Stimulated activated memory B cell treated with anti-CD40 and anti-IgM and Interleukin-4, amounts not matched to agents 10 μg/mL and 1 μg/mL and 100 μg/mL, for 72 hours (primary cell): ENCODE results near the gene TMEM176B.

ENCODE experiments used
- ATAC-seq: fragments of 150-1000 bp; cut with Tn5 transposase; 2 replicates; pipeline ENCODE4 v1.10.0; 2021
- H3K27ac Mint-ChIP-seq: one replicate; pipeline ENCODE4 v1.8.0; 2022; ENCODE audit warnings: mild to moderate bottlenecking, mixed read lengths
- H3K27me3 Mint-ChIP-seq: one replicate; pipeline ENCODE4 v1.8.0; 2022; ENCODE audit warnings: mixed read lengths
- H3K36me3 Mint-ChIP-seq: one replicate; pipeline ENCODE4 v1.8.0; 2022; ENCODE audit warnings: mixed read lengths
- H3K4me1 Mint-ChIP-seq: one replicate; pipeline ENCODE4 v1.8.0; 2022; ENCODE audit warnings: mixed read lengths
- H3K4me3 Mint-ChIP-seq: one replicate; pipeline ENCODE4 v1.8.0; 2022; ENCODE audit warnings: mild to moderate bottlenecking, moderate library complexity, mixed read lengths
- H3K9me3 Mint-ChIP-seq: one replicate; pipeline ENCODE4 v1.8.0; 2022; ENCODE audit warnings: mixed read lengths

Gene TMEM176B

GRCh38 chr7:150799741-150800580, at the start of gene TMEM176B:
TMEM176B (minus strand) TSS chr7:150800364; CDS start chr7:150796569, 3,795 bp downstream.
- Mint-ChIP-seq H3K27ac (no peak within 1 kb of the TSS), H3K4me1 (peaks cover 12% of the 10 kb centered on the region), H3K36me3 (no peaks in the 10 kb centered on the region), H3K4me3 (peak within 1 kb of the TSS; percentile 30), H3K9me3 (peaks cover 7% of the 10 kb centered on the region), H3K27me3 (peaks cover 54% of the 10 kb centered on the region)
- peak; percentile 32 for ATAC-seq

GRCh38 chr7:150849204-150849775, 49.1 kb upstream of the TMEM176B start:
- no peak for ATAC-seq
- Mint-ChIP-seq H3K36me3 (no peaks in the 10 kb centered on the region), H3K4me1 (no peaks in the 10 kb centered on the region), H3K4me3 (no peak overlapping the region), H3K27me3 (peaks cover 42% of the 10 kb centered on the region), H3K9me3 (no peaks in the 10 kb centered on the region), H3K27ac (no peak overlapping the region)

- no peak overlapping the region for H3K4me3 Mint-ChIP-seq
- no peaks in the 10 kb centered on the region for H3K4me1 Mint-ChIP-seq
- H3K36me3 Mint-ChIP-seq = no peaks in the 10 kb centered on the region
- peaks cover 37% of the 10 kb centered on the region for H3K27me3 Mint-ChIP-seq
- no peaks in the 10 kb centered on the region for H3K9me3 Mint-ChIP-seq
- no peak for ATAC-seq
- no peak overlapping the region for H3K27ac Mint-ChIP-seq
Measured at GRCh38 chr7:150848561-150849115, 48.5 kb upstream of the TMEM176B start.

- no peak overlapping the region for H3K27ac Mint-ChIP-seq
- H3K9me3 Mint-ChIP-seq = no peaks in the 10 kb centered on the region
- no peaks in the 10 kb centered on the region for H3K36me3 Mint-ChIP-seq
- peaks cover 37% of the 10 kb centered on the region for H3K27me3 Mint-ChIP-seq
- no peaks in the 10 kb centered on the region for H3K4me1 Mint-ChIP-seq
- no peak for ATAC-seq
- no peak overlapping the region for H3K4me3 Mint-ChIP-seq
Measured at GRCh38 chr7:150848111-150848510, 47.9 kb upstream of the TMEM176B start.

DNA sequence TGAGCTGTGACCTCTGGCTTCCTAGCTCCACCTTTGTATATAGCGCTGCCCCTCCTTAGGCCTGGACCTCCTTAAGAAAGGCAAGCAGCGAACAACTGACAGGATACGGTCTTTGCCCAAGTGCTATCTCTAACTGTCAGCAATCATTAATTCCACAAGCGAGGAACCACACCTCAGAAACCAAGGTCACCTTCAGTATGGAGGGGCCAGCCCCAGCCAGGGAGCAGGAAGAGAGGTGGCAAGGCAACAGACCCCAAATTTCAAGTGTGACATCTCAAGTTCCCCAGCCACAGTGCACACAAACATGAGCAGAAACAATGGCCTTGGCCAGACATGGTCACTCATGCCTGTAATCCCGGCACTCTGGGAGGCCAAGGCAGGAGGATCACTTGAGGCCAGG, 47.4 kb upstream of the TMEM176B start:
- no peaks in the 10 kb centered on the region for H3K36me3 Mint-ChIP-seq
- H3K9me3 Mint-ChIP-seq = no peaks in the 10 kb centered on the region
- no peaks in the 10 kb centered on the region for H3K4me1 Mint-ChIP-seq
- ATAC-seq = no peak
- no peak overlapping the region for H3K4me3 Mint-ChIP-seq
- peaks cover 33% of the 10 kb centered on the region for H3K27me3 Mint-ChIP-seq
- H3K27ac Mint-ChIP-seq = no peak overlapping the region

DNA sequence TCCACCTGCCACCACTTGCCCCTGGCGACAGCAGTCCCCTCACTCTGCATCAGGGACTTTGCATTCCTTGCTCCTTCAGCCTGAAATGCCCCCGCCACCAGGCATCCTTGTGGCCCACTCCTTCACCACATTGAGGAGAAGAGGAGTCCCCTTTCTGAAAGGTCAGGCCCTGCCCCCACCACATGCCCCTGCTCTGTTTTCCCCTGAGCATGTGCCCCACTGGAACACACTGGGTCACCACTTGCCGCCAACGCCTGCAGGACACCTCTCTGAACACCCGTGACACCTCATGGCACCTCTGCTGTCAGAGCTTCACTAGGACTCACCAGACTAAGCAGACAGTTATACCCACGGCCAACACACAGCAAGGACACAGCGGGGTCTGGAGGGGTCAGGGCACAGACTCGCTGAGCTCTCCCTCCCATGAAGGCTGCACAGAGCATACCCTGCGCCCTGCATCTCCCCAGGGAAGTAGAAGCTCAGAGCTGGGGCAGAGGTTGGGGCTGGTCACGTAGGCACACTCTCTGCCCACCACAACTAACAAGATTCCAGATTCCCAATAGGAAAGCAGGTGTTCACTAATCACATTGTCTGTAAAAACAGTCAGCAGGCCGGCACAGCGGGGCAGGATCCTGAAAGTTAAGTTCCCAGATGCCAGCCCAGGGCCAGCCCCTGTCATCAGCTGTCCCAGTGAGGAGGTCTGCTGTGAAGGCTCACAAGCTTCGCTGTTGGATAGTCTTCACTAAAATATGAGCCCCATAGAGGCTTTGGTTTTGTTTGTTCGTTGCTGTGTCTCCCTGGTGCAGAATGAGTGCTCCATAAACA, 46.3 kb upstream of the TMEM176B start:
- no peaks in the 10 kb centered on the region for H3K4me1 Mint-ChIP-seq
- no peak overlapping the region for H3K4me3 Mint-ChIP-seq
- H3K9me3 Mint-ChIP-seq = no peaks in the 10 kb centered on the region
- no peak overlapping the region for H3K27ac Mint-ChIP-seq
- H3K36me3 Mint-ChIP-seq = no peaks in the 10 kb centered on the region
- no peak for ATAC-seq
- H3K27me3 Mint-ChIP-seq = peaks cover 23% of the 10 kb centered on the region

DNA sequence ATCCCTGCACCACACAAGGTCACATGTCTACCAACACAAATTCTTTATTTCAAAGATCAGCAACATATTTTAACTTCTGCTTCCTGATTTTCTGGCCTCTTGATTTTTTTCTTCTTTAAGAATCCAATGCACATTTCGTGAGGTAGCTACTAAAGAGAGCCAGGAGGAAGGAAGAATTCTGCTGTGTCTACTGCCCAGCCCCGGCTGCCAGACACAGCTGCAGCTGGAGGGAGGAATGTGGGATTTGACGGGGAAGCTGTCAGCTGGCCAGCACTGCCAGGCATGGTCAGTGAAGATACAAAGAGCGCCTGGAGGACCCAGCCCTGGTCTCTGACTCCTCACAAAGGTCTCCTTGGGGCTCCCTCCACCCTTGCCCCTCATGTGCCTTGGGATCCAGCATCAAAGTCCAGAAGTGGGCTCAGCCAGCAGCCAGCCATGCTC, 45.3 kb upstream of the TMEM176B start:
- H3K27me3 Mint-ChIP-seq = peaks cover 15% of the 10 kb centered on the region
- no peaks in the 10 kb centered on the region for H3K4me1 Mint-ChIP-seq
- H3K36me3 Mint-ChIP-seq = no peaks in the 10 kb centered on the region
- no peak for ATAC-seq
- H3K27ac Mint-ChIP-seq = no peak overlapping the region
- no peaks in the 10 kb centered on the region for H3K9me3 Mint-ChIP-seq
- H3K4me3 Mint-ChIP-seq = no peak overlapping the region

DNA sequence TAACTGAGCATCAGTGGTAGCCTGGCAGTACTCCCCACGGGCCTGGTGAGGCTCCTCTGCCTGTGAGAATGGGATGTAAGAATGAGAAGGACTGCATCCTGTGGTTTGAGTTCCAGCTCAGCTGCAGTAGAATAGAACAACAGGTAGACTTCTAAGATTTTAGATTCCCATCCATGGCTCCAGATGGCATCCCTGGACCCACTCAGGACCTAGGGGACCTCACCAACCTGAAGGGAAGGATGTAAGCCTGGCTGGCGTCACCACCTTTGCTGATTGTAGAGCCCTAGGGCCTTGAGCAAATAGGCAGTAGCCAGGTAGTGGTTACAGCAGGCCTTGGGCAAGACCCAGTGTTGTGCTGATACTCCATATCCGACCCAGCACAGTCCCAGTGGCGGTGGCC, 42.6 kb upstream of the TMEM176B start:
- H3K4me1 Mint-ChIP-seq = no peaks in the 10 kb centered on the region
- no peak overlapping the region for H3K27ac Mint-ChIP-seq
- H3K27me3 Mint-ChIP-seq = no peaks in the 10 kb centered on the region
- ATAC-seq = no peak
- no peaks in the 10 kb centered on the region for H3K9me3 Mint-ChIP-seq
- H3K4me3 Mint-ChIP-seq = no peak overlapping the region
- no peaks in the 10 kb centered on the region for H3K36me3 Mint-ChIP-seq

DNA sequence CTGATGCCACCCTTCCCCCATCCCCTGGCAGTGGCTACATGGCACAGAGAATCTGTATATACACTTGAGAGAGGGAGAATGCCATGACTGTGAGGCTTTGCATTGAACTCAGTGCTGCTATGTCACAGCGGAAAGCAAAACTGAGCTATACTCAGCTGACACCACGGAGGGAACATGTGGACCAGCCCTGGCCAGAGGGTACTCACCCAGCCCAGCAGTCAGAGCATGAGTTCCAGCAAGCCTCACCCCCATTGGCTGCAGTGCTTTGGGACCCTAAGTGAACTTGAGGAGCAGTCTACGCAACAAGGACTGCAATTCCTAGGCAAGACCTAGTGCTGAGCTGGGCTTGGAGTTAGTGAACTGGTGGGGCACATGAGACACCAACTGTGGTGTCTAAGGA, 41.9 kb upstream of the TMEM176B start:
- no peak for ATAC-seq
- Mint-ChIP-seq H3K4me3 (no peak overlapping the region), H3K9me3 (no peaks in the 10 kb centered on the region), H3K27me3 (no peaks in the 10 kb centered on the region), H3K27ac (no peak overlapping the region), H3K36me3 (no peaks in the 10 kb centered on the region), H3K4me1 (no peaks in the 10 kb centered on the region)

DNA sequence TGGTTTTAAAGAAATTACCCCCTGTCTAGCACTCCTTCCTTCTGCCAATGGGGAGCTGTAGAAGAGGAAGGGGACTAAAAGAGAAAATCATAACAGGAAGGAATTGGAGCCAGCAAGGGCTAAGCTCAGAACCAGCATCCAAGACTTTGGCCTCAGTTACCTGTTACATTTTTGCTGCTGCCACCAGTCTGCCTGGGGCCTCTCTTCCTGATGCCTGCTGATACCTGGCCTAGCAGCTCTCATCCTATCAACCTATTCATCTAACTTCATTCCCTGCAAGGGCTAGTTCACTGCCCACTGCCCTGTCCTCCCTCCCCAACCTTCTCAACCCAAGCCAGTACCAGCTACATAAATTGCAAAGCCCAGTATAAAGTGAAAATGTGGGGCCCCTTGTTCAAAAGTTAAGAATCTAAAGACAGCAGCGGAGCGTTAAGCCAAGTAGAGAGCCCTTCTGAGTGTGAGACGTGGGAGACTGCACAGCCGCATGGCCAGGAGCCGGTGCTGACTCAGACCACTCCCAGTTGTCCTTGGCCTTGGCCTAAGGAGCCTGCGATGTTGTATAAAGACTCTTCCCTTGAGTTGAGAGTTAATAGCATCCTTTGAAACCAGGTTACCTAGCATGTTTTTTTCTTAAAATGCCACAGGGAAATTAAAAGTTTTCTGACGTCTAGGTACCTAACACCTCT, 38.9 kb upstream of the TMEM176B start:
- H3K27ac Mint-ChIP-seq = no peak overlapping the region
- ATAC-seq = no peak
- H3K27me3 Mint-ChIP-seq = peaks cover 10% of the 10 kb centered on the region
- no peaks in the 10 kb centered on the region for H3K36me3 Mint-ChIP-seq
- no peak overlapping the region for H3K4me3 Mint-ChIP-seq
- no peaks in the 10 kb centered on the region for H3K4me1 Mint-ChIP-seq
- no peaks in the 10 kb centered on the region for H3K9me3 Mint-ChIP-seq

DNA sequence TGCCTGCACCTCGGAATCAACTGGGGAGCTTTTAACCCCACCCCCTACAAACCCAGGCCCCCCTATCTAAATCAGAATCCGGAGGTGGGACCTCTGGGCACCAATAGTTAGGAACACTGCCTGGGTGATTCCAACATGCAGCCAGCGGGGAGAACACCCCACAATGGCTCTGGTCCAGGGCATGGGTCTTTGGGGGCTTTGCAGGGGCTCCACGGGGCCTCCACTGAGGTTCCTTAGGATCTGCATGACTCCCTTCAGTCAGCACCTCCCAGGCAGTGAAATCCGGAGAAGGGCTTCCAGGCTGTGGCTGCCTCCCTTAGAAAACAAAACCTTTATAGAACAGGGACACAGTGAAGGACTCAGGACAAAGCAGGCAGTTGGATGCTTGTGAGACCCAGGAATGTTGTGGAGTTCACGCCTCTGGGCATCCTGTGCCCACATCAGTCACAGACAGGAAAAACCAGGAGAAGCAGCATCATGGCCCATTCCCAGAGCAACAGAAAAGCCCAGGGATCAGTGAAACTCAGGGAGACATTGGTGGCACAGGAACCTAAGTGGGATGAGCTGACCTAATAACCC, 35.6 kb upstream of the TMEM176B start:
- Mint-ChIP-seq H3K9me3 (no peaks in the 10 kb centered on the region), H3K4me3 (no peak overlapping the region), H3K4me1 (no peaks in the 10 kb centered on the region), H3K36me3 (no peaks in the 10 kb centered on the region), H3K27ac (no peak overlapping the region), H3K27me3 (peaks cover 32% of the 10 kb centered on the region)
- ATAC-seq = no peak

- peaks cover 38% of the 10 kb centered on the region for H3K27me3 Mint-ChIP-seq
- H3K4me1 Mint-ChIP-seq = no peaks in the 10 kb centered on the region
- H3K27ac Mint-ChIP-seq = no peak overlapping the region
Measured at GRCh38 chr7:150835019-150835418, 34.9 kb upstream of the TMEM176B start.

GRCh38 chr7:150831851-150832250, 31.7 kb upstream of the TMEM176B start:
- ATAC-seq = no peak
- Mint-ChIP-seq H3K27ac (no peak overlapping the region), H3K4me1 (no peaks in the 10 kb centered on the region), H3K27me3 (peaks cover 49% of the 10 kb centered on the region), H3K36me3 (no peaks in the 10 kb centered on the region), H3K4me3 (no peak overlapping the region), H3K9me3 (no peaks in the 10 kb centered on the region)

More at GRCh38 chr7:150835019-150835418, 34.9 kb upstream of the TMEM176B start:
- Mint-ChIP-seq H3K9me3 (no peaks in the 10 kb centered on the region), H3K36me3 (no peaks in the 10 kb centered on the region), H3K4me3 (no peak overlapping the region)
- no peak for ATAC-seq

DNA sequence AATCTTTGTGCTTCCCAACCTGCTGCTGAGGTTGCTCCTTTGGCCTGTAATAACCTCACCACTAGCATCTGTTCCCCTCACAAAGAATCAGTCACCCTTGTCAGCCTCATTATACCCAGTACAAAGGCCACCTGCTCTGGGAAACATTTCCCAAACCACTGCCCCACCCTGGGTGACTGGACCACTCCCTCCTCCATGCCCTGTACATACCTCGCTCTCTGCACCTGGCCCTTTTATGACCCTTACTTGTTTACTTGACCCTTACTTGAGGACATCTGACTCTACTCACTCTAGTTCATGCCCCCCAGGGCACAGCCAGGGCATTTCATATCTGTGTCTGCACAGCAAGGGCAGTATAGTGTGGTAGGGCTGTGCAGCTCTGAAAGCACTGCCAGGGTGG, 30.8 kb upstream of the TMEM176B start:
- Mint-ChIP-seq H3K27me3 (peaks cover 56% of the 10 kb centered on the region), H3K4me1 (no peaks in the 10 kb centered on the region), H3K9me3 (no peaks in the 10 kb centered on the region), H3K36me3 (no peaks in the 10 kb centered on the region), H3K27ac (no peak overlapping the region), H3K4me3 (no peak overlapping the region)
- ATAC-seq = no peak
